ENCODE results near the gene TMEM63C.
"Not testable (repeated sequence)": the region's sequence is repeated elsewhere in the genome, so short reads cannot be mapped to it uniquely, and the experiment has no call there.

TMEM63C gene

DNA sequence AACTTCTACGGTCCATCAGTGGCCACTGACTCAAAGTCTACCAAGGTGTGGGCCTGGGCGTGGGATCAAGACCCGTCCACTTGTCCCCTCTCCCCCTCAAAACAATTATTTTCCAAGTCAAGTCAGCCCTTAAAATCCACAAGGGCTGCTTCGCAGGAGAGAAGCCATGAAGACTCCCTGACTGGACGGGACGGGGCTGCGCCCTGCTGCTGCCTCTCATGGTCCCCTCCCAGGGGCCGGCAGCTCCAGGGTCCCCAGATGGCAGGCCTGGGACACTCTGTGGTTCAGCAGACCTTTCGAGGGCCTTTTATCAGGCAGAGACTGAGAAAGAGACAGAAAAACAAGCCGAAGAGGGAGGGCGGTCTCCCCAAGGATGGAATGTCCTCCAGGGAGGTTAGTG lies 78.6 kb downstream of the TMEM63C start:
- no peak for DNase-seq

DNA sequence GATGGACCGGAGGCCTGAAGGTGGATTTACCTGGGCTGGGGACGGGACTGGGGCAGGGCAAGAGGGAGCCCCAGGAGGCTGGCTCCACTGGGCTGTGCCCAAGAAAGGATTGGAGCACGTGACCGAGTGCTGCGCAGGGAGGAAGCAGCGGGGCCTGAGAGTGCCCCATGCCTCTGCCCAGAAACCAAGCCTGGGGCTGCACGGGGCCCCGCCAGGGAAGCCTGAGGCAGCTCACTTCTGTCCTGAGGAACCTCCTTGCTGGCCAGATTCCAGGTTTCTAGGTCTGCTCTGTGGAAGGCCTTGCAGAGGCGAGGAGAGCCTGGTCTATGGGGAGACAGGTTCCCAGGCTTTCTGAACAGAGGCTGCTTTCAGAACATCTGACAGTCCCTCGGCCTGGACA lies 79.0 kb downstream of the TMEM63C start:
- DNase-seq, result no peak

DNA sequence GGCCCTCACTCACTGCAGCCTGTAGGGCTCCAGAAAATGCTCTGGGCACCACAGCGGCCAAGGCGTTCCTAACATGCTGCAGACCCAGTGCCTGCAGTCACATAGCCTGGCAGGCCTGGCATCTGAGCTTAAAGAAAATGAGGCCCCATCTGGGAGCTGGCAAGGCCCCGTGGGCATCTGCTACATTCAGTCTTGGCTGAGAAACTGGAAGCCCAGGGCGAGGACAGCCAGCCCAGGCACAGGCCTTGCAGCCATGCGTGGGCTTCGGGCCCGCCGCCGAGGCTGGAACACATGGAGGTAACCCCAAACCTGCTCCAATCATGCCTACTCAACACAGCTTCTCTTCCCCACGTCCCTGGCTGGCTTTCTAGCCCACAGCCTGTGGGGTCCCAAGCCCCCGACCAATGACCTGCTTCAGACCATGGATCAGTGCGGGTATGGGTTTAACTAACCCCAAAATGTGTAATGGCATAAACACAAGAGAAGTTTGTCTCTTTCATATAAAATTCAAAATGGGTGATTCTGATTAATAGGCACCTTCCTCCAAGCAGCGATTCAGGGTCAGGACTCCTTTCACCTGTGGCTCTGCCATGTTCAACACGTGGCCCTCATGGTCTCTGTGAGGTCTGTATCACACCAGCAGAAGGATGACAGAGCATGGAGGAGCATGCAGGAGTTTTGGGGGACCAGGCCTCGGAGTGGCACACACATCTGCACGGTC lies 83.0 kb downstream of the TMEM63C start:
- DNase-seq, result no peak

DNA sequence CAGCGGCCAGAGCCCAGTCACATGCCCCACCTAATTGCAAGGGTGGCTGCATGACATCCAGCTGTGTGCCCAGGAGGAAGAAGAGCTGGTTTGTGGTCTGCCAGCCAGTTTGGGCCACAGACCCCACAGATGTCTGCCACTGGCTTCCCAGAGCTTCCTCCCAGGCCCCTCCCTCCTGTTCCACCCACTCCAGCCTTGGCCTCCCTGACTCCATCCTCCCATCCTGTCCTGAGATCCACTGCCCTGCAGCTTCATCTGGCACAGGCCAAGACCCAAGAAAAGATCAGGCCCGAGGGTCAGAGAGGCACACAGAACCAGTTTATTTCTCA lies 83.6 kb downstream of the TMEM63C start:
- no peak for DNase-seq

DNA sequence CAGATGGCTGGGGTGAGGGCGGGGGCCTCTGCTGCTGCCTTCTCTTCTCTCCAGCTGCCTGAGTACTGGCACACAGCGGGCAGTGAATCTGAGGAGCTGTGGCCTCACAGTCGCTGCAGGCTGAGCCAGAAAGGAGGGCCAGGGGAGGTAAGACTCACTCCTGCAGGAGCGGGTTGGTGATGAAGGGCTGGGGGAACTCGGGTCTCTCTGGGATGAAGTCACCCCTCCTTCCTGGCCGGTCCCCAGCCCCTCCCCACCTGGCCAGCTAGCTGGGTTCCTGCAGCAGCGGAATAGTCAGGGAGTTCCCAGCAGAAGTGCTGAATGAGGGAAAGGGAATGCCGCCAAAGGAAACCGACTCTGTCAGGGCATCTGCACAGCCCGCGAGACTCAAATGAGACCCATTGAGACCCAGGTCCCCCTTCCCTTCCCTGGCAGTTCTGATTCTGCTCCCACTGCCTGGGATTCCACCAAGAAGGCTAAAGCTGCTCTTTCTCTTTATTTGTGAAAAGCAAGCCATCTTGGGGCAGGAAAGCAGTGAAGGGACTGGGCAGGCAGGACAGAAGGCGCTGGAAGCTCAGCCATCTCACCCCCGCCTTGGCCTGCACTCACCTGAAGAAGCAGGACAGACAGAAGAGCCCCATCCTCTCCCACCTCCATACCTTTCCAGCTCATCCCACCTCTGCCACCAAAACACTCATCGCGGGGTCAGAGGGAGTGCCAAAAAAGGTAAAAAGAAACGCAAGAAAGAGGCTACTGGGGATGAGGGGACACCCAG lies 84.2 kb downstream of the TMEM63C start:
- DNase-seq, result no peak

DNA sequence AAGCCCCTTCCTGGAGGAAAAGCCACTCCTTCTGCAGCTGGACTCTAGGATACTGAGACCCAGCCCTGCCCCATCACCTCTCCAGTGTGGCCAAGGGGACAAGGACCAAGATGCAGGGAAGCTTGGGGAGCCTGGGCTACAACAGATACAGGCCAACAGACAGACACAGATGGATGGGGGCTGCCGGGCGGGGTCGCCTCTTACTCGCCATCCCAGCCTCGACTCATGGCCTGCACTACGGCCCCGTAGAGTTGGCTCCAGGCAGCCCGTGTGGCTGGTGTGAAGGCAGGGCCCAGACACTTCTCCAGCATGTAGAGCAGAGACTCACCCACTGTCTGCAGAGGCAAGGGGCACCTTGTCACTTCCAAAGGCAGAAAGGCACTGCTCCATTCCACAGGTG lies 84.7 kb downstream of the TMEM63C start:
- DNase-seq, result no peak

DNA sequence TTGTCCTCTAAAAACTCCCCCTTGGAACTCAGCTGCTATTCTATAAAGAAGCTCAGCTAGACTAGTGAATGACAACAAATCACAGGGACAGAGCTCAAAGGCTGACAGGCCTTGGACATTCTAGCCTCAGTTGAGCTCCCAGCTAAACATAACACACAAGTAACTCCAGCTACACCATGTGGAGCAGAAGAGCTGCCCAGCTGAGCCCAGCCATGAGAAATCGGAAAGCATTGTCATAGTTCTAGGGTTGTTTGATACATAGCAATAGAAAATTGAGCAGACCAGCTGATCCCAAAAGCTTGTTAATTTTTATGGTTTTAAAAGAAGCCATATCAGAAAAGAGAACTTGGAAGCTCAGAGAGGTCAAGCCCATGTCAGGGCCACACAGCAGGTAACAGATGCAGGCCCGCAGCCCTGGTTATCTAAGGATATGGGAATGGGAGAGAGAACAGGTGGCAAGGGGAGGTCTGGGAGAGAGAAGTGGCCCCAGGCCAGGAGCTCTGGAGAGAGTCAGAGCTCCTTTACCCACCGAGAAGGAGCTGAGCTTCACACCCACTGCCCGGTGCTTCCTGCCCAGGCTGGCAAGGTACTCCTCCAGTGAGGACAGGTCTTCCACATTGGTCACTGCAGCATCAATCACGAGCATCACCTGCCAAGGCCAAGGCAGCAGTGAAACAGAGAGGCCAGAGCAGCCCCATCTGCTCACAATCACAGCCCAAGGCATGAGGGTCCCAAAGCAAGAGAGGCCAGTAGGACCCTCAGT lies 86.5 kb downstream of the TMEM63C start:
- no peak for DNase-seq

DNA sequence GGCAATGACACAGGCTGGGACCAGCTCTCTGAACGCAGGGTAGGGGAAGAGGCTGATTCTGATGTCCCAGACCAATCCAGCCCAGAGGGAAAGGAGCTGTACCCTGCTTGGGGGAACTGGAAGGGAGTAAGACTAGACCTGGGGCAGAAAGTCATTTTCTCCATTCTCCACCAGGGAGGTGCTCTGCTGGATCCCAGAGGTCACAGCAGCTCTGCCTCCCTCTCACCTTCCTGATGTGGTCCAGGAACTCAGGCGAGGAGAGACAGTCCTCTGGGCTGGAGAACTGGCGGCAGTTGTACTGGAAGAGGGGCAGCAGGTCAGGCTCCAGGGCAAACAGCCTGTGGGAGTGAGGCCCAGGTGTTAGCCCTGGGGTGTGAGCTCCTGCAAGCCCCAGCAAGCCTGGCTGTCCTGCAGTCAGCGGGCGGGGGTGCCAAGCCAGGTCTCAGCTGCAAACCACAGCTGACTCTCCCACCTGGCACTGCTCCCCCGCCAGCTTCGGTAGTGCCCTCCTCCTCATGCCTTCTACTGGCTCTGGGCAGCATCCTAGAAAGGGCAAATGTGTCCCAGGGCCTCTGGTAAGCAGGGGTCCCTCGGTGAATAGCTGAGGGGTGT lies 87.5 kb downstream of the TMEM63C start:
- DNase-seq, result no peak

DNA sequence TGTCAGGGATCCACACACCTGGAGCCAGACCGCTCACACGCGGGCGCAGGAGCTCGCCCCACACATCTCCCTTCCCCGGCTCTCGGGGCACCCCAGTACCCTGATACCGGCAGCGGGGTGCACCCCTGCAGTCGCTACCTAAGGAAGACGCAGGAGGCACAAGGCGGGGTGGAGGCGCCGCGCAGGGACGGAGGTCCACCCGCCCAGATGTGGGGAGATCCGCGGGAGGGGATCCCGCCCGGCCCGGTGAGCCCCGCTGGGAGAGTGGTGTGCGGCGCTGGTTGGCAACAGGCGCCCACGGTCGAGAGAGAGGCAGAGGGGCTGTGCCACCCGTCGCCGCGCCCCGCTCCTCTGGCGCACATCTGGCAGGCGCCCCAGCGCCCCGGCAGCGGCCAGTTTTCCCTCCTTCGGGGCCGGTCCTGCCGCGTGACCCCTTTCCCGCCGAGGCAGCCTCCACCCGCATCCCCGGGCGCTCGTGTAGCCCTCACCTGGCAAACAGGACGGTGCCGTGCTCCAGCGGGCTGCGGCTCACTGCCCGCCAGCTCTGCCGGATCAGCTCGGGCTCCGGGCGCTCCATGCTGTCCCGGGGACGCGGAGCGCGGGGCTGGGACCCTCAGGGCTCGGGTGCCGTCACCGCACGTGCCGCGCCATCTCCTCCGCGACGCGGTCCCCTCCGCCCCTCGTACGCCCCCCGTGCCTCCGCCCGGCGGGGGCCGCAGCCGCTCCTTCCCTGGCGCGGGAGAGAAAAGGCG lies 88.9 kb downstream of the TMEM63C start:
- DNase-seq, result no peak

DNA sequence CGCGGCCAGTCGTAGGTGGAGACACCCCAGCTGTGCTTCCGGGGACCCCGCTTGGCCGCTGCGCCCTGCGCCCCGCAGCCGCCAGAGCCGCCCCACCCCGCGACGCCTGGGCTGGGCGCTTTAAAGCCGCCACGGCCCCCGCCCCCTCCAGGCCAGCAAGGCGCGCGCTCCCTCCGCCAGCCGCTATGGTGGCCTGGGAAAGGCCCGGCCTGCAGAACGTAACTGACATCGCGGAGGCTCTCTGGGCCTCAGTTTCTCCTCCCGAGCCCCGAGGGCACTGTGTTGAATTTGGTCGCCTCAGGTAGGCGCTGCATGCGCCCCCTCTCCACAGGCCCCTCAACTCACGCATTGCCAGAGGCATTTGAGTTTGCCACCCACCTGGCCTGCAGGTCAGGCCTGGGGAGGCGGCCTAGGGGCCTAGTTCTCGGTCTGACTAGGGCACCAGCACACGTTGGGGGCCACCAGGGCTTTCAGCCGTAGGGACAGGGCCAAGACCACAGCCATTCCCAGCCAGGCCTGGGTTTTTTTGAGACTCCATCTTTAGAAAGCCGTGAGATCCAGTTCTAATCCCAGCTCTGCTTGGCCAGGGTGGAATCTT lies 89.6 kb downstream of the TMEM63C start, which contains the start of gene NGB:
Gene NGB (minus strand): TSS at position 94 of the 598 bp plus-strand sequence. CDS start 269 bp downstream, outside the sequence.
- no peak for DNase-seq

DNA sequence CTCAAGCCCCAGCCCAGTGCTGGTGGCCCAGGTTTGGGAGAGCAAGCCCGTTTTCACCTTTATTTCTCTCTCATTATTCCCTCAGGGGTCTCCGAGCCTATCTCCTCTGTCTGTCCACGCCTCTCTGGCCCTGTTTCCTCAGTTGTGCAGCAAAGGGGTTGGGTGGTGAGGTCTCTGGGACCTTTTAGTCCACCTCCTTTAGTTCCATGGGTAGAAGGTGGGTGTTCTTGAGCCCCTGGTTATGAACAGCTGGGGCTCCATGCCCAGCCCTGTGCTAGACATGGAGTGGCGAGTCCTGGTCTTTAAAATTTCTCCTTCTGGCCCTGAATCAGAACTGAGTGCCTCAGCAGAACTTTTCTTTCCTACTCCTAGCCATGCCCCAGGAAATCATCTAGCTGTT lies 90.7 kb downstream of the TMEM63C start:
- DNase-seq, result no peak

DNA sequence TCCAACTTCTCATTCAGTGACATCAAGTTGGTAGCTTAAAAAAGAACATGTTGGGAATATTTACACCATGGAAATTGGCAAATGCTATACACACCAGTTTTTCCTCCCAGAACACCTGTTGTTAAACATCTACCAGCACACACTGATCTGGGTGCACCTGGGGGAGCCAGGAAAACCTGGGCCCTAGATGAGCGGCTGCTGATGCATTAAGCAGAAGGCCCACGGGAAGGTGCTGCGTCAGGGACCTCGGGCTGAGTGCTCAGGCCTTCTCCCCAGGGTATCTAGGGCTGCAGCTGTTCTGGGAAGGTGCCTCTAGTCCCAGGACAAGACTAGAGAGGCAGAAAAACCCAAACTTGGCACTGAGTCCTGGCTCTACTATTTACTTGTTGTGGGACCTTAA lies 92.2 kb downstream of the TMEM63C start:
- no peak for DNase-seq

DNA sequence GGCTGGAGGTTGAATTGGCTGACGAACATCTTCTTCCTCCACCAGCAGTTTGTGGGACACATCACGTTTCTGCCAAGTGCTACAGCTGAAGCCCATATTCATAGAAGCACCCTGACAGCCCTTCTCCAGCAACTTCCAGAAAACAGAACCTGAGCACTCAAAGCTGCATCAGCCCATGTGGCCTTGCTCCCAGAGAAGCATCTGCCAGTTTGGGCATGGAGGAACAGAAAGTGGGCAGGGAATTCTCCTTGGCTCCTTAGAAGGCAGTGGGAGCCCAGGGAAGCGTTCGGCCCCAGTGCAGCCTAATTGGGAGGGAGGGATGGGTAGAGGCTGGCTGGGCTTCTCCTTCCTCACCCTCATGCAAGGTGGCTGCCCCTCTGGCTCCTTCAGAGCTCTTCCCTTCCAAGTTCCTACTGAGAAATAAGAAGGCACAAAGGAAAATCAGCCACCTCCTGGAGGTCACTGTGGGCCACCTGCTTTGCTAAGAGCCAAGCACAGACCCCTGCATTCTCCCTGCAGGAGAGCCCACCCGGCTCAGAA lies 93.5 kb downstream of the TMEM63C start:
- no peak for DNase-seq

DNA sequence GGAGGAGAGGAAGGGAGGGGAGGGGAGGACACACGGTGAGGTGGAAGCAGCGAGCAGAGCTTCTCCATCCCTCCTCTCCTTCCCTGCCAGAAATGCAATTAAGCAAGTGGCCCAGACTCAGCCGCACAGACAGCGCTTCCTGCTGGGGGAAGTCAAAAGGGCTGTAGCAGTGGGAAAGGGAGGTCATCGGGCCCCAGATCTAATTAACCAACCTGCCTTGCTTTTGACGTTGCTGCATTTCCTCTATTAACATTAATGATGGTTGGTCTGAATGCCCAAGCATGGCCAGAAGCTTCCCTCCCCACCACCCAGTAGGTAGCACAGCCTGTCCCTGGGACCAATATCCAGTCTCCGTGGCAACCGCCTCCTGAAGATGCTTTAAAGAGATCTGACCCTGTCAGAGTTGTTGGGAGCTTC lies 94.0 kb downstream of the TMEM63C start:
- no peak for DNase-seq

DNA sequence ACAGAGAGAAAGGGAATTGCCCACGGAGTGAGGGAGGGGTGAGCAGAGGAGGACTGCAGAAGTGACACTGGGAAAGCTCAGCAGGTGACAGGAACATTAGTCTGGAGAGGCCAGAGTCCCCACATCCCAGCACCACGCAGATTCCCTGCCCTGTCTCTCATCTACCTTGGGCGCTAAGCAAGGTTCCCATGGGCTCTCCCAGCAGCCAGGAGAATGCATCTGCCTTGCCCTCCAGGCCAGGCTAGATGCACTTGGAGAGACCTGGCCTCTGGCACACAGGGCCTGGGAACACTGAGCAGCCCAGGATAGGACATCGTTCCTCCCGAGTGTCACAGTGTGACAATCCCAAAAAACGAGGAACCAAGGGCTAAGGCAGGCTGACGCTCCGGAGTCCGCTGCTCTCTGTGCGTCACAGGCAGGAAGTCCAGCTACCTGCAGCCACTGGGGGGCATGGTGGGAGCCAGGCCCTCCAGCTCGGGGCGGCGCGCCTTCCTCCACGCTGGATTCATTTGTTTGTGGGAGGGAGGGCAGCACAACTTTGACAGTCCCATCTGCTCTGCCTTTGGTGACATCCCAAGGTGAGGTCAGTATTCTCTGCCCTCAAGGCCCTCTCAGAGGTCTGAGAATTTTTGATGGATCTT lies 94.8 kb downstream of the TMEM63C start:
- DNase-seq, result no peak

DNA sequence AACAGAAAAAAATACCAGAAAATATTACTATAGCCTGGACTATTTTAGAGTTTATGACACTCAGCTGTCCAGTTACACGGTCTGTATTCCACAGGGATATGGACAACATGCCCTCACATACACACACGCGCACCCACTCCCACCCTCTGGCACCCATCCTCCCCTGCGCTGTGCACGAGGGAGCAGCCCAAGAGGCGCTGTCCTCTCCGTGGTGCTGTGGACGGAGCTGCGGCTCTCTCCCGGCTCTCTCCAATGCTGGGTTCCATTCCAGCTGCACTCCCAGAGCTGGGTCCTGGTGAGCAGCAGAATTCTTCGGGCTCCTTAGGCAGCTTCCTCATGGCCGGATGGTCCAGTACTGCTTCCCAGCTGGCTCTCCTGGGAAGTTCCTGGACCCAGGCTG lies 95.4 kb downstream of the TMEM63C start:
- no peak for DNase-seq

DNA sequence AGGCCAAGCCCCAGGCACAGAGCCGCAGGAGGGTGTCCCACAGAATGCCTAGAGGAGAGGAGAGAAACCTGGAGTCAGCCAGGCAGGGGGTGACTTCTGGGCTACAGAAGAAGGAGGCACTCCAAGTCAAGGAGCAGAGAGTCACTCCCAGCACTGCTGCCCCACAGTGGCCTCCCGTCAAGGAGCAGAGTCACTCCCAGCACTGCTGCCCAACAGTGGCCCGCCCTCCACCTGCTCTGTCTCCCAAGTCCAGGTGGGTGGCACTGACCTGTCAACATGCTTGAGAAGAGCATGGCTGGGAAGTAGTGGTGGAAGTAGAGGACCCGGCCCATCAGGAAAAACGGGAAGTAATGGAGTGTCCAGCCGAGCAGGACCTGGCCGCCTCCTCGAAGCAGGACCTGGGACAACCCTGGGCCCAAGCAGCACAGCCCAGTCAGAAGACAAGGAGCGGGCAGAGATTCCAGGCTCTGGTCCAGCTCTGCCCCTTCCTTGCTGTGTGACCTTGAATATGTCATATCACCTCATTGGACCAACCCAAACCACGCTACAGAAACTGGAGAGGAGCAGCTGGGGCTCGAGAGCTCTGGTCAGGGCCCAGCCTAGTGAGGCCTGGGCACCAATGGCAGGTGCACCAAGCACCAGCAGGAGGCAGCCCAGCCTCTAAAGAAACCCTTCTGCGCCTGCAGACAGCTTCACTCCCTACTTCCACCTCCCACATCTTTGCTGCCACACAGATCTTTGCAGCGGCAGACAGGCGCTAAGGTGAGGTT lies 97.0 kb downstream of the TMEM63C start:
- DNase-seq, result no peak

DNA sequence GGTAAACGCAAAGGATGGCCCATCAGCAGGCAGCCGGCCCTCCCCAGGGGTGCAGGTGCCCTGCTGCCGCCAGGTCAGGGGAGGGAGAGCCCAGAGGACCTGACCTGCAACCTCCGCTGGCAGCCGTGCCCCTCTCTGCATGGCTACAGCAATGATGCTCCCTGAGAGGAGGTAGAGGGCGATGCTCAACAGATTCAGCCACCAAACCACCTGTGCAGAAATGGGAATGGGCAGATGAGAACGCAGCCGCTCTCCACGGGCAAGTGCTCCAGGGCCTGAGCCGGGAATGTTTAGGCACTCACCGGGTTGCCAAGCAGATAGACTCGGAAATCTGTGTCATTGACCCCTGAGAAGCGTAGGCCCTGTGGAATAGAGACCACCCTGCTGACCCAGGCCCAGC lies 98.1 kb downstream of the TMEM63C start:
- DNase-seq, result no peak

DNA sequence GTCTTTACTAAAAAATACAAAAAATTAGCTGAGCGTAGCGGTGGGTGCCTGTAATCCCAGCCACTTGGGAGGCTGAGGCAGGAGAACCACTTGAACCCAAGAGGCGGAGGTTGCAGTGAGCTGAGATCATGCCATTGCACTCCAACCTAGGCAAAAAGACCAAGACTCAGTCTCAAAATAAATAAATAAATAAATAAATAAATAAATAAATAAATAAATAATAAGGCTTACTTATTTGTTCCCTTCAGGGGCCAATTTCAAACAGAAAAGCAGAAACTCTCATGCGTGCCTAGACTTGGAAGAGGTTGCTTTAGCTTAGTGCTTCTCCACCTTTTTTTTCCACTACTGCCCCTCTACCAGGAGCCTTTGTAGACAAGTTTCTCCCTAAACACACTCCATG lies 99.3 kb downstream of the TMEM63C start:
- not testable (repeated sequence) for DNase-seq

DNA sequence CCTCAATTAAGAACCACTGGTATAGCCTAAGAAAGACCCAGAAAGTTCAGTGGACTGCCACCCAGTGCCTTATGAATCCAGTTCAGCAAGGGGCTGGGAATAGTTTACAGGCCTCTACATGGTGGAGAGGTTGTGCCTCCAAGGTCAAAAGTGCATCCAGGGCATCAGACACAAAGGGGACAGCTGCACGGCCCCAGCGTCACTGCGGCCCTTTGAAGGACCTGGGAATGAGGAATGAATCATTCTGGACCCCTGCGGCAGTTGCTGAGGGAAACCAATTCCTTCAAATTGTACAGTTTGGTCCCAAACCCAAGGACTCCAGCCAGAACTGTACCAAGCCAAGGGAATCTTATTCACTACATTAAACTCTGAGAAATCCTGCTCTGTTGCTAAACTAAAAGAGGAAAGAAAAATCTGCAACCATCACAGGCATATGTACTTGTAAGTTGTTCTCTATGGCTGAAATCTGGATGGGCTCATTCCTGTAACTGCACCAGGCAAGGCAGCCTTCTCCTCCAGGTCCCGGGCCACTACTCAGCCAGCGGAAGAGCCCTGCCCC lies 100.3 kb downstream of the TMEM63C start:
- no peak for DNase-seq
